ENCODE results near the gene DLG2. TPM values are rescaled to one million over a fixed set of nuclear protein-coding genes. Genes with fewer than 3 reads are reported as not detected.

The DLG2 gene
- total RNA-seq, 1 donor from 2014 or later = 1.8 TPM

GRCh38 chr11:83611600-83611999, 2015.5 kb downstream of the DLG2 start:
- Histone ChIP-seq H3K27ac (ENCODE audit: low read depth, low read length) (no peak overlapping the region), H3K79me2 (ENCODE audit: insufficient read depth, low read length) (no peaks in the 10 kb centered on the region), H3K27me3 (ENCODE audit: insufficient read depth, low read length) (no peaks in the 10 kb centered on the region), H2AFZ (ENCODE audit: low read depth, low read length) (no peak overlapping the region), H3K36me3 (ENCODE audit: insufficient read depth, low read length) (no peaks in the 10 kb centered on the region), H3K4me1 (ENCODE audit: insufficient read depth, low read length) (no peaks in the 10 kb centered on the region), H3K4me3 (ENCODE audit: insufficient read depth, low read depth, low read length) (no peak overlapping the region), H4K20me1 (ENCODE audit: insufficient read depth, low read length) (no peaks in the 10 kb centered on the region), H3K9me3 (ENCODE audit: insufficient read depth, low read depth, low read length) (no peaks in the 10 kb centered on the region), H3K4me2 (ENCODE audit: low read length) (no peak overlapping the region), H3K9ac (ENCODE audit: low read length) (no peak overlapping the region)
- no peaks in the 10 kb centered on the region for H3K4me1 Mint-ChIP-seq (ENCODE audit: low read depth, unreplicated experiment)
- H3K9me3 Mint-ChIP-seq (ENCODE audit: unreplicated experiment) = peaks cover 2% of the 10 kb centered on the region
- DNase-seq (ENCODE audit: low read depth) = no peak
- no peak overlapping the region for H3K27ac Mint-ChIP-seq (ENCODE audit: unreplicated experiment)
- TF ChIP-seq CTCF (IDR thresholded peaks at IDR 0.05; ENCODE audit: insufficient read depth, low read depth, low read length) = no peak
- TF ChIP-seq EZH2 (IDR thresholded peaks at IDR 0.05; ENCODE audit: insufficient read depth, low read length) = no peak
- FAIRE-seq = no peak
- no peak overlapping the region for H3K4me3 Mint-ChIP-seq (ENCODE audit: unreplicated experiment)
- no peaks in the 10 kb centered on the region for H3K27me3 Mint-ChIP-seq (ENCODE audit: low read depth, unreplicated experiment)
- no peaks in the 10 kb centered on the region for H3K36me3 Mint-ChIP-seq (ENCODE audit: low read depth, unreplicated experiment)

GRCh38 chr11:83611031-83611430, 2016.1 kb downstream of the DLG2 start:
- no peaks in the 10 kb centered on the region for H3K4me1 Mint-ChIP-seq (ENCODE audit: low read depth, unreplicated experiment)
- H3K4me2 ChIP-seq (ENCODE audit: low read length) = no peak overlapping the region
- FAIRE-seq = no peak
- no peaks in the 10 kb centered on the region for H3K27me3 ChIP-seq (ENCODE audit: insufficient read depth, low read length)
- H3K4me1 ChIP-seq (ENCODE audit: insufficient read depth, low read length) = no peaks in the 10 kb centered on the region
- H3K9ac ChIP-seq (ENCODE audit: low read length) = no peak overlapping the region
- no peaks in the 10 kb centered on the region for H3K36me3 ChIP-seq (ENCODE audit: insufficient read depth, low read length)
- H3K9me3 Mint-ChIP-seq (ENCODE audit: unreplicated experiment) = peaks cover 2% of the 10 kb centered on the region
- TF ChIP-seq CTCF (IDR thresholded peaks at IDR 0.05; ENCODE audit: insufficient read depth, low read depth, low read length) (no peak), EZH2 (IDR thresholded peaks at IDR 0.05; ENCODE audit: insufficient read depth, low read length) (no peak)
- no peaks in the 10 kb centered on the region for H3K27me3 Mint-ChIP-seq (ENCODE audit: low read depth, unreplicated experiment)
- H3K4me3 ChIP-seq (ENCODE audit: insufficient read depth, low read depth, low read length) = no peak overlapping the region
- no peak for DNase-seq (ENCODE audit: low read depth)
- H3K9me3 ChIP-seq (ENCODE audit: insufficient read depth, low read depth, low read length) = no peaks in the 10 kb centered on the region
- no peak overlapping the region for H3K4me3 Mint-ChIP-seq (ENCODE audit: unreplicated experiment)
- H3K36me3 Mint-ChIP-seq (ENCODE audit: low read depth, unreplicated experiment) = no peaks in the 10 kb centered on the region
- no peaks in the 10 kb centered on the region for H3K79me2 ChIP-seq (ENCODE audit: insufficient read depth, low read length)
- no peak overlapping the region for H3K27ac Mint-ChIP-seq (ENCODE audit: unreplicated experiment)
- no peaks in the 10 kb centered on the region for H4K20me1 ChIP-seq (ENCODE audit: insufficient read depth, low read length)
- H2AFZ ChIP-seq (ENCODE audit: low read depth, low read length) = no peak overlapping the region
- H3K27ac ChIP-seq (ENCODE audit: low read depth, low read length) = no peak overlapping the region

- H3K27ac Mint-ChIP-seq (ENCODE audit: unreplicated experiment) = no peak overlapping the region
- H4K20me1 ChIP-seq (ENCODE audit: insufficient read depth, low read length) = no peaks in the 10 kb centered on the region
- H3K27ac ChIP-seq (ENCODE audit: low read depth, low read length) = no peak overlapping the region
- no peaks in the 10 kb centered on the region for H3K9me3 ChIP-seq (ENCODE audit: insufficient read depth, low read depth, low read length)
- H3K4me3 ChIP-seq (ENCODE audit: insufficient read depth, low read depth, low read length) = no peak overlapping the region
- DNase-seq (ENCODE audit: low read depth) = no peak
- no peak for TF ChIP-seq CTCF (IDR thresholded peaks at IDR 0.05; ENCODE audit: insufficient read depth, low read depth, low read length)
- TF ChIP-seq EZH2 (IDR thresholded peaks at IDR 0.05; ENCODE audit: insufficient read depth, low read length) = no peak
- H3K79me2 ChIP-seq (ENCODE audit: insufficient read depth, low read length) = no peaks in the 10 kb centered on the region
- H3K9me3 Mint-ChIP-seq (ENCODE audit: unreplicated experiment) = peaks cover 2% of the 10 kb centered on the region
- H3K4me2 ChIP-seq (ENCODE audit: low read length) = no peak overlapping the region
- no peak overlapping the region for H2AFZ ChIP-seq (ENCODE audit: low read depth, low read length)
- no peak overlapping the region for H3K9ac ChIP-seq (ENCODE audit: low read length)
- H3K27me3 Mint-ChIP-seq (ENCODE audit: low read depth, unreplicated experiment) = no peaks in the 10 kb centered on the region
- no peak for FAIRE-seq
- H3K36me3 ChIP-seq (ENCODE audit: insufficient read depth, low read length) = no peaks in the 10 kb centered on the region
- no peaks in the 10 kb centered on the region for H3K4me1 Mint-ChIP-seq (ENCODE audit: low read depth, unreplicated experiment)
- no peaks in the 10 kb centered on the region for H3K27me3 ChIP-seq (ENCODE audit: insufficient read depth, low read length)
- H3K4me3 Mint-ChIP-seq (ENCODE audit: unreplicated experiment) = no peak overlapping the region
- H3K4me1 ChIP-seq (ENCODE audit: insufficient read depth, low read length) = no peaks in the 10 kb centered on the region
- H3K36me3 Mint-ChIP-seq (ENCODE audit: low read depth, unreplicated experiment) = no peaks in the 10 kb centered on the region
Observed at GRCh38 chr11:83609191-83609590, 2018.0 kb downstream of the DLG2 start.
